ENCODE results near the gene PLA2G2C. TPM values are rescaled to one million over a fixed set of nuclear protein-coding genes. Genes with fewer than 3 reads are reported as not detected.
"Not testable (repeated sequence)": the region's sequence is repeated elsewhere in the genome, so short reads cannot be mapped to it uniquely, and the experiment has no call there.

Gene PLA2G2C
- total RNA-seq, 2 experiments from 2014 or later, result 0.18 to 0.40 TPM

DNA sequence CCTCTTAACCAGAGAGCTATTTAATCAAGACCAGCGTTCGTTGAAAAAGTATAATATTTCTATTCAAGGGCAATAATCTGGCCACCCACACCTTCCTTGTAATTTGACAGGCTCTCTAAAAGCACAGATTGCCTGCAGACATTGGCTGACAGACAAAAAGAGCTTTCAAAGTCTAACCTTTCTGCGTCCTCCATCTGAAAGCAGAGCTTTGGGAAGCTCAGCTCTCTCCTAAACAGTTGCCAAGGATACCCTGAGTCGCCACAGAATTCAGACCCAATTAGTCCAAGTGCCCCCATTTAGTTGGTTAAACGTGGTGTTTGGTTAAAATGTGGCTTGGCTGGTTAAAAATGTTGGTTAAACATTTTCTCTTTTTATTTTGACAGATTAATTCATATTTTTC is 33.7 kb upstream of the PLA2G2C start:
- Mint-ChIP-seq H3K27me3 (peaks cover 44% of the 10 kb centered on the region), H3K9me3 (no peaks in the 10 kb centered on the region)
- CTCF ChIA-PET, result no interaction called here

DNA sequence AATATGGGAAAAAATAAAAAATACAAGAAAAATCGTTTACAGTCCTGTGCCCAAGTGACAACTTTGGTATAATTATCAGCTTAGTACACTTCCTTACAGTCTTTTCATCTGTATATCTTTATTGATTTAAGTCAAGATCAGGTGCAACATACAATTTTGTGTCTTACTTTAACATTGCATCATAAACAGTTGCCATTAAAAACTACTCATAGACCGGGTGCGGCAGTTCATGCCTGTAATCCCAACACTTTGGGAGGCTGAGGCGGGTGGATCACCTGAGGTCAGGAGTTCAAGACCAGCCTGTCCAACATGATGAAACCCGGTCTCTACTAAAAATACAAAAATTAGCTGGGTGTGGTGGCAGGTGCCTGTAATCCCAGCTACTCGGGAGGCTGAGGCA is 32.7 kb upstream of the PLA2G2C start:
- H3K27ac Mint-ChIP-seq; H3K4me3 Mint-ChIP-seq; CTCF ChIA-PET; DNase-seq; POLR2A ChIA-PET; H3K36me3 Mint-ChIP-seq (ENCODE audit: low read depth); H3K4me1 Mint-ChIP-seq; H3K9me3 Mint-ChIP-seq: not testable (repeated sequence)
- H3K27me3 Mint-ChIP-seq, result peaks cover 40% of the 10 kb centered on the region

More for the DNA sequence above, 33.7 kb upstream of the PLA2G2C start:
- H3K27ac Mint-ChIP-seq, result no peak overlapping the region
- no peaks in the 10 kb centered on the region for H3K36me3 Mint-ChIP-seq (ENCODE audit: low read depth)
- H3K4me3 Mint-ChIP-seq, result no peak overlapping the region
- DNase-seq, result no peak
- no peaks in the 10 kb centered on the region for H3K4me1 Mint-ChIP-seq
- POLR2A ChIA-PET, result no interaction called here

DNA sequence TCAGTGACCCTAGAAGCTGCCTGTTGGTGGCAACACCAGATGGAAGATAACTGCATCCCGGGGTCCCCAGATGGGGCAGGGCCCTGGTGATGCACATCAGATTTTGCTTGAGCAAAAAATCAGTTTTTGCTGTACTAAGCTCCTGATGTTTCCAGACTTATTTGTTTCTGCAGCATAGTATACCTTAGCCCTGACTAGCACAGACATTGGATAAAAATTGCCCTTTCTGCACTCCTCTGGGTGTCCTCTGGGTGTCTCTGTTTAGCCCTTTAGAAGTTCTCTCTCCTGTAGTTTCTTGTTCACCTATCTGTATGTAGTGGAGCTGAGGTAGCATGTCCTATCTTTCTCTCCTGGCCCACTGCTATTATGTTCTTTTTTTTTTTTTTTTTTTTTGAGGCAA is 30.3 kb upstream of the PLA2G2C start:
- CTCF ChIA-PET, result interaction anchor here (0.6 to 2.4 kb wide), 8 partner anchors 19 to 379 kb away, joined by 3 to 13 read pairs (median 3); no protein-coding TSS in a partner anchor
- POLR2A ChIA-PET, result no interaction called here
- H3K4me1 Mint-ChIP-seq, result peaks cover 5% of the 10 kb centered on the region
- no peaks in the 10 kb centered on the region for H3K9me3 Mint-ChIP-seq
- peak; percentile 19 for DNase-seq
- H3K36me3 Mint-ChIP-seq (ENCODE audit: low read depth), result no peaks in the 10 kb centered on the region
- H3K27ac Mint-ChIP-seq, result no peak overlapping the region
- H3K27me3 Mint-ChIP-seq, result peaks cover 44% of the 10 kb centered on the region
- no peak overlapping the region for H3K4me3 Mint-ChIP-seq

DNA sequence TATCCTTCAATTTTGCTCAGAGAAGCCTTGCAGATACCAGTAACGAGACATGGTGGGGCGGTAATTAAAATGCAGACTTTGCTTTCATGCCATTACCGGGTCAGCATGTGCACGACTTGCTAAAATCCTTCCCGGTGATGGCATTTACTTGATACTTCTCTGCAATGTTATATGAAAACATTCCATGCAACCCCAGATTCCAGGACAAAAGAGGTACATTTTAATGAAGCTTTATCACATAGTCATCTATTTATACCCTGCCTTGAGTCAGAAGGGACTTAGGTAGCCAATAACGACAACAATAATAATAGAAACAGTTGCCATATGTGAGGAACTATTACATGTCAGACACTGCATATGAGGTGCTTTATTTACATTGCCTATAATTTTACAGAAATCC is 29.4 kb upstream of the PLA2G2C start:
- peaks cover 51% of the 10 kb centered on the region for H3K27me3 Mint-ChIP-seq
- DNase-seq, result no peak
- H3K4me1 Mint-ChIP-seq, result peaks cover 5% of the 10 kb centered on the region
- ChIA-PET POLR2A (no interaction called here), CTCF (interaction anchor here (0.6 to 2.4 kb wide), 4 partner anchors 19 to 278 kb away, joined by 3 to 13 read pairs (median 4); no protein-coding TSS in a partner anchor)
- no peak overlapping the region for H3K27ac Mint-ChIP-seq
- no peaks in the 10 kb centered on the region for H3K9me3 Mint-ChIP-seq
- H3K4me3 Mint-ChIP-seq, result no peak overlapping the region
- H3K36me3 Mint-ChIP-seq (ENCODE audit: low read depth), result no peaks in the 10 kb centered on the region

DNA sequence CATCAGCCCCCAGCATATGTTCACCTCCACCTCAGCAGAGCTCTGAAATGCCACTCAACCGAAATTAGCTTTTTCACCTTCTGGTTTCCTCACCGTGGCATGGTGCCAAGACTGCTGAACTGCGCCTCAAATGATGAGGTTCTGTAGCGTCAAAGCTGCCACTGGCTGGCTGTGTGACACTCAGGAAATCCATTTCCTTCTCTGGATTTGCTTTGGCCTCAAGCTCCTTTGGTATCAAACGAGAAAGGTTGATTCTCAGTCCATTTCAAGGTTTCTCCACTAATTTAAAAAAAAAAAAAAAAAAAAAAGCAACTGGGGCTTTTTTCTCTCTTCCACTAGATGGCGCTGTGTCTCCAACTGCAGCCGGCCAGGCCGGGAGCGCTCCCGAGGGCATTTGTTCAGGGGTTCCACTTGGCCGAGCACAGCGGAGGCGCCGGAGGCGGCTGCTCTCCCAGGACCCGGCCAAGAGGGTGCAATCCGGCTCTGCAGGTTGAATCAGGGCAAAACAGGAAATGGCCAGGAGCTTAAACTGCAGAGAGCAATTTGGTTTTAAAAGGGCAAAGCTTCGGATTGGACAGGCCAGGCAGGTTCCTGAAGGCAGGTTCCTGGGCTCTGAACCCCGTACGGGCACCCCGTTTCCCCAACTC is 26.5 kb upstream of the PLA2G2C start:
- Mint-ChIP-seq H3K4me3 (no peak overlapping the region), H3K27me3 (peaks cover 48% of the 10 kb centered on the region)

DNA sequence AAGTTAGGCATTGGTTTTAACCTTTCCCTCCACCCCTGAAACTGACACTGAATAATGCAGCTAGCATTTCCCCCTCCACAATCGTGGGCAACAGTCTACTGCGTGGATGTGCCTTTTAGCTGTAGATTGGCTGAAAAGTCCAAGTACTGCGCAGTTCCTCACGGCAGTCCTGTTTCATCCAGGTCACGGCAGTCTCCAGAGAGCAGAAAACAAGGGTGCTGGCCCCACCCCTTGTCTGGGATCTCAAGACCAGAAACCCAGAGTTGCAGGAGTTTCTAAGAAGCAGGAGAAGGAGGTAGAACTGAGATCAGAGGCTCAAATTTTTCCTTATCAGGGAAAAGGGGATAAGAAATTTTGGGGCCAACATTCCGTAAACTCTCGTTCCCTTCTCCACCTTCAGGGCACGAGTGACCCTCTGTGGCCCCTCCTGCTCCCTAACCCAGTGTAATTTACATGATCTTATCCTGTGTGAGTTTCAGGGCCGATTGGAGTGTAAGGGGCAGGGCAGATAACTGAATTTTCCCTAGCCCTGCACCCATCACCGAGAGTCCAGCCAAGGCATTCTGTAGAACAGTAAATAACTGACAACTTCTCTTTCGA is 25.9 kb upstream of the PLA2G2C start:
- no peaks in the 10 kb centered on the region for H3K36me3 Mint-ChIP-seq (ENCODE audit: low read depth)
- CTCF ChIA-PET, result interaction anchor here (0.6 to 2.8 kb wide), 36 partner anchors 7 to 1593 kb away, joined by 3 to 33 read pairs (median 4); partner anchors contain the start of gene DDOST
- H3K9me3 Mint-ChIP-seq, result no peaks in the 10 kb centered on the region
- no peak overlapping the region for H3K4me3 Mint-ChIP-seq
- DNase-seq, result no peak
- peaks cover 45% of the 10 kb centered on the region for H3K27me3 Mint-ChIP-seq
- no peak overlapping the region for H3K27ac Mint-ChIP-seq
- H3K4me1 Mint-ChIP-seq, result peaks cover 5% of the 10 kb centered on the region
- POLR2A ChIA-PET, result no interaction called here

More for the DNA sequence above, 26.5 kb upstream of the PLA2G2C start:
- Mint-ChIP-seq H3K27ac (no peak overlapping the region), H3K36me3 (ENCODE audit: low read depth) (no peaks in the 10 kb centered on the region), H3K9me3 (no peaks in the 10 kb centered on the region), H3K4me1 (peaks cover 5% of the 10 kb centered on the region)
- ChIA-PET CTCF (interaction anchor here (0.6 to 2.8 kb wide), 44 partner anchors 8 to 1594 kb away, joined by 3 to 33 read pairs (median 4); partner anchors contain the start of gene DDOST), POLR2A (no interaction called here)
- peak; percentile 57 for DNase-seq

DNA sequence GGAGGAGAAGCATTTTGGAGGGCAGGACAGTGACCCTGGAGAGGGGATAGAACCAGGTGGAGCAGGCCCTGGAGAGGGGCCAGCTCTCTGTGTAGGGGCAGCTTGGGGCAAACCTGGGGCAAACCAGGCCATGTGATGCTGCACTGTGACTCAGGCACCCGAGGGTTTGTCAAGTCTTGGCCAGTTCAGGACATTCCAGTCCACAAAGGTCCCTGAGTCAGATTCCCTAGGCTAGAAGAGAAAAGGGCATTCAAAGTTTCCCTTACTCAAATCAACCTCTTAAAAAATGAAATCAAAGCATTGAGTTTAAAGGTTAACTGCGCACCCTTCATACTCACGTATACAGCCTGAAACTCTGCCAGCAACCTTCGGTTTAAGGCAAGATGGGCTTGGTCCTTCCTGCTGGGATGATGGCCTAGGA is 25.2 kb upstream of the PLA2G2C start:
- H3K4me1 Mint-ChIP-seq, result peaks cover 5% of the 10 kb centered on the region
- H3K9me3 Mint-ChIP-seq, result no peaks in the 10 kb centered on the region
- no peak overlapping the region for H3K27ac Mint-ChIP-seq
- peaks cover 44% of the 10 kb centered on the region for H3K27me3 Mint-ChIP-seq
- H3K36me3 Mint-ChIP-seq (ENCODE audit: low read depth), result no peaks in the 10 kb centered on the region
- H3K4me3 Mint-ChIP-seq, result no peak overlapping the region
- POLR2A ChIA-PET, result no interaction called here
- no peak for DNase-seq
- CTCF ChIA-PET, result interaction anchor here (1.6 to 2.8 kb wide), 3 partner anchors 8 to 12 kb away, joined by 4 to 10 read pairs (median 5); no protein-coding TSS in a partner anchor

DNA sequence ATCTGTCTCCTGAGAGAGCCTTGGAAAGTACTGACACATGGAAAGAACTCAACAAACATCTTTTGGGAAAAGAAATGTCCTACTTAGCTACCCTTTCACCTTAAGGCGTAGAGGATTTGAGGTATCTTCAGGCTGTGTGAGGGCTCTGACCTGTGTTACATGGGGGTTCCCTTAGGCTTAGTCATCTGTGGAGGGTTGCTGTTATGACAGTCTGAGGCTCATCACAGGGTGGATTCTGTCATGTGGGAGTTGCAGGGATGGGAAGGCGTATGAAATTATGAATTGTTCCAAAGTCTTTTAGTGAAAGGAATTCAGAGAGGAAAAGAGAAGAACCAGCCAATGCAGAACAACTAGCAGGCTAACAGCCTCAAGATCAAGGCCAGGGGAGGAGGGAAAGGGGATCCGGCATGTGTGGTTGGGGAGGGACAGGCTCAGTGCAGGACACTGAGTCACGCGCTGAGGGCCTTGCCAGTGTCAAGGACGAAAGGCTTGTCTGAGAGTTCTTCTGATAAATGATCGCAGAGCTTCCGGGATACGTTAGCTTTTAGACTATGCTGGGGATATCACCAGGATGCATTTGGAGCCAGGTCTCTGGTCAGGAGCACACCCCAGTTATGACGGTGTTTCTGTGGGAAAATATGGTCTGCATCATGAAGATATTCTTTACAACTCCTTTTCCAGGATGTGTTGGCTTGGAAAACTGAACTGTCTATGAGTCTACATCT is 24.6 kb upstream of the PLA2G2C start:
- Mint-ChIP-seq H3K4me1 (peaks cover 5% of the 10 kb centered on the region), H3K27me3 (peaks cover 40% of the 10 kb centered on the region), H3K9me3 (no peaks in the 10 kb centered on the region), H3K36me3 (ENCODE audit: low read depth) (no peaks in the 10 kb centered on the region), H3K27ac (no peak overlapping the region), H3K4me3 (no peak overlapping the region)
- no peak for DNase-seq
- ChIA-PET POLR2A (no interaction called here), CTCF (interaction anchor here (1.0 kb wide), 1 partner anchor 109 kb away, joined by 3 read pairs; no protein-coding TSS in a partner anchor)

DNA sequence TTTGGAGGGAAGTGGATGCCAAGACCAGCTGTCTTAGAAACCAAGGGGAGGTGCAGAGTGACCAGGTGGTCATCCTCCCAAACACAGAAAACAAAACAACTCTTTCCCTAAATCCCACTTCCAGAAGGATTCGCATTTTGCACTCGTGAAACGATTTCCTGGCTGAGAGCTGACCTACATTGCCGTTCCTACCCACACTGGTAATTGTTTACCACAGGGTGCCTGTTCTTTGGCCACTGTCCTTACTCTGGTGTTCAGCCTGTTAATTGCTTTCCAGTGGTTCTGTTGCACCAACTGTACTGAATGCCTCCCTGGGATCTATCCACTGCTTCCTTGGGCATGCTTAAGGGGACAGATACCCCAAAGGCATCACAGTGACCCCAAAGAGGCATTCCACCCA is 23.2 kb upstream of the PLA2G2C start:
- Mint-ChIP-seq H3K27ac (no peak overlapping the region), H3K4me1 (peaks cover 5% of the 10 kb centered on the region), H3K36me3 (ENCODE audit: low read depth) (no peaks in the 10 kb centered on the region), H3K4me3 (no peak overlapping the region), H3K27me3 (peaks cover 28% of the 10 kb centered on the region), H3K9me3 (no peaks in the 10 kb centered on the region)
- POLR2A ChIA-PET, result no interaction called here
- no peak for DNase-seq
- CTCF ChIA-PET, result interaction anchor here (1.1 kb wide), 1 partner anchor 14 kb away, joined by 4 read pairs; no protein-coding TSS in a partner anchor

DNA sequence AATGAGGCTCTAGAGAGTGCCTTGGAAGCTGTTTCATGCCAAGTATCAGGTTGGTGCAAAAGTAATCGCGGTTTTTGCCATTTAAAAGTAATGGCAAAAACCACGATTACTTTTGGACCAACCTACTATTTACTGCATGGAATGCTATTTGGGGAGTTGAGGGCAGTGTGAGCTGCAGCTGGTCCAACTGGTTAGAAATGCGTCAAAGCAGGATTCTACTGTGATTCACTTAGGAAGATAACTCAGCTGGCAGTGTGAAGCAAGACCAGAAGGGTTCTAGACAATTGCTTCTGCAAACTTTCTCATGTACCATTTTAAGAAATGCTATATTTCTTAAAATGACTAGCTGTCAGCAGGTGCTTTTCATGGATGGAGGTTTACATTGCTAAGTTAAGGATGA is 21.2 kb upstream of the PLA2G2C start:
- Mint-ChIP-seq H3K4me1 (peaks cover 2% of the 10 kb centered on the region), H3K27ac (no peak overlapping the region), H3K36me3 (ENCODE audit: low read depth) (no peaks in the 10 kb centered on the region), H3K4me3 (no peak overlapping the region), H3K9me3 (no peaks in the 10 kb centered on the region), H3K27me3 (peaks cover 15% of the 10 kb centered on the region)
- ChIA-PET CTCF (interaction anchor here (1.5 kb wide), 1 partner anchor 12 kb away, joined by 4 read pairs; no protein-coding TSS in a partner anchor), POLR2A (no interaction called here)
- DNase-seq, result no peak

DNA sequence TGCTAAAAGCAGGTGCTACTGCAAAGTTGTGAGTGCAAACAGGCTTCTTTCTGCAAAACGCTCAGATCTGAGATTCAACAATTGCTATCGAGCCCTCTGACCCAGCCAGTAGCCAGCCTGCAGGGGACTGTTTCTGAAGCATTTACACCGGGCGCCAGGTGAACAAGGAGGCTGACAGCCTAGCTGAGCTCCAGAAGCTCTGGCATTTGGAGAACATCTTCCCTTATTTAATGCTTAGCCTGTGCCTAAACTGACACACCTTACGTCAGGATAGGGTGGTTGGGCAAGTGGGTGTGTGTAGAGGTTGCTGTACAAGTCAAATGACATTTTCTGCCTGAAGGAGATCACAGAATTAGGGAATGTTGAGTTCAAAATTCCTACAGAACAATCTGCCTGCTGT is 15.8 kb upstream of the PLA2G2C start:
- H3K4me3 Mint-ChIP-seq, result no peak overlapping the region
- no peak overlapping the region for H3K27ac Mint-ChIP-seq
- H3K9me3 Mint-ChIP-seq, result no peaks in the 10 kb centered on the region
- H3K27me3 Mint-ChIP-seq, result peaks cover 28% of the 10 kb centered on the region
- DNase-seq, result no peak
- CTCF ChIA-PET, result no interaction called here
- no peaks in the 10 kb centered on the region for H3K36me3 Mint-ChIP-seq (ENCODE audit: low read depth)
- POLR2A ChIA-PET, result no interaction called here
- no peaks in the 10 kb centered on the region for H3K4me1 Mint-ChIP-seq

DNA sequence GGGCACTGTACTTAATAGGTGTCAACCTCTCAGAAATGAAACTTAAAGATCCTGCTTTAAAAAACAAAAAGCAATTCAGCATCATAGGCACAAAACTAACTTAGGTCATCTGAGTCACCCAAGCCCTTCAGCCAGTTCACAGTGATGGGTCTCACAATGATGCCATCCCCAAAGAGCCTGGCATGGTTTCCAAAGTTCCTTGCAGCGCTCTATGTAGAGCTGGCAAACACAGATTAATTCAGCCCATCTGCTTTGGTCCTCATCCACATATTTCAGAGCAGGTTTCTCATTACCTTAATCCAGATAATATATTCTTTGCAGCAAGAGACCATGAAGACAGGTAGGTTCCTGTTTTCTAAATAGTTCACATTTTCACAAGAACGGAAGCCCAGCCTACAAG is 14.6 kb upstream of the PLA2G2C start:
- no peak overlapping the region for H3K4me3 Mint-ChIP-seq
- H3K36me3 Mint-ChIP-seq (ENCODE audit: low read depth), result no peaks in the 10 kb centered on the region
- ChIA-PET CTCF (interaction anchor here (0.6 to 1.5 kb wide), 2 partner anchors 12 to 48 kb away, joined by 3 to 5 read pairs; no protein-coding TSS in a partner anchor), POLR2A (no interaction called here)
- H3K4me1 Mint-ChIP-seq, result no peaks in the 10 kb centered on the region
- H3K27ac Mint-ChIP-seq, result no peak overlapping the region
- H3K27me3 Mint-ChIP-seq, result peaks cover 28% of the 10 kb centered on the region
- no peaks in the 10 kb centered on the region for H3K9me3 Mint-ChIP-seq
- DNase-seq, result no peak

DNA sequence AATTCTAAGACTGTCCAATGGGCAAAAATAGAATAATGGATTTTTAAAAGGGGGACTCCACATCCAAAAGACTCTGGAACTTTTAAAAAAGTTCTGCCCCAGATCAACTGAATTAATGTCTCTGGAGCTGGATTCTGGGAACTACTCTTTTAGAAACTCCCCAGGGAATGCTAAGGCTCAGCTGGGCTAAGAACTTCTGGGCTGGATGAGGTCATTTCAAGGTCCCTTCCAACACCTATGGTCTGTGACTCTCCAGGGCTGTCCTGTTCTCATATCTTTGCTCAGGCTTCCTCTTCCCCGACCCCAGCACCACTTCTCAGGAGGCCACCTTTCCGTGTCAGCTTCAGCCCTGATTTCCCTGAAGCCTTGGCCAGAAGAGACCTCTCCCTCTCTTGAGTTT is 13.5 kb upstream of the PLA2G2C start:
- no peak overlapping the region for H3K4me3 Mint-ChIP-seq
- H3K9me3 Mint-ChIP-seq, result no peaks in the 10 kb centered on the region
- ChIA-PET POLR2A (no interaction called here), CTCF (interaction anchor here (1.5 kb wide), 1 partner anchor 13 kb away, joined by 5 read pairs; no protein-coding TSS in a partner anchor)
- peaks cover 3% of the 10 kb centered on the region for H3K4me1 Mint-ChIP-seq
- DNase-seq, result no peak
- H3K36me3 Mint-ChIP-seq (ENCODE audit: low read depth), result no peaks in the 10 kb centered on the region
- peaks cover 33% of the 10 kb centered on the region for H3K27me3 Mint-ChIP-seq
- H3K27ac Mint-ChIP-seq, result no peak overlapping the region
